GM12864 (cell line): ENCODE data around the gene OR13G1.
"Not testable (repeated sequence)": the region's sequence is repeated elsewhere in the genome, so short reads cannot be mapped to it uniquely, and the experiment has no call there.

Experiments used
- DNase-seq: peaks from one replicate; pipeline ENCODE4 v3.0.0-alpha.2; 2011; ENCODE audit warnings: low read depth
- H3K4me3 ChIP-seq: 2 replicates; pipeline ENCODE4 v1.5.1; 2011; ENCODE audit warnings: mild to moderate bottlenecking, low read depth, low read length, control low read depth
- TF ChIP-seq, protein P1 (sequence below): IDR thresholded peaks from 2 replicates; pipeline ENCODE4 v1.5.1; 2011; ENCODE audit warnings: low read depth, mild to moderate bottlenecking, moderate library complexity, low read length, control low read depth, inconsistent platforms; ENCODE audit errors: missing control alignments

OR13G1 gene, protein sequence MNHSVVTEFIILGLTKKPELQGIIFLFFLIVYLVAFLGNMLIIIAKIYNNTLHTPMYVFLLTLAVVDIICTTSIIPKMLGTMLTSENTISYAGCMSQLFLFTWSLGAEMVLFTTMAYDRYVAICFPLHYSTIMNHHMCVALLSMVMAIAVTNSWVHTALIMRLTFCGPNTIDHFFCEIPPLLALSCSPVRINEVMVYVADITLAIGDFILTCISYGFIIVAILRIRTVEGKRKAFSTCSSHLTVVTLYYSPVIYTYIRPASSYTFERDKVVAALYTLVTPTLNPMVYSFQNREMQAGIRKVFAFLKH

DNA sequence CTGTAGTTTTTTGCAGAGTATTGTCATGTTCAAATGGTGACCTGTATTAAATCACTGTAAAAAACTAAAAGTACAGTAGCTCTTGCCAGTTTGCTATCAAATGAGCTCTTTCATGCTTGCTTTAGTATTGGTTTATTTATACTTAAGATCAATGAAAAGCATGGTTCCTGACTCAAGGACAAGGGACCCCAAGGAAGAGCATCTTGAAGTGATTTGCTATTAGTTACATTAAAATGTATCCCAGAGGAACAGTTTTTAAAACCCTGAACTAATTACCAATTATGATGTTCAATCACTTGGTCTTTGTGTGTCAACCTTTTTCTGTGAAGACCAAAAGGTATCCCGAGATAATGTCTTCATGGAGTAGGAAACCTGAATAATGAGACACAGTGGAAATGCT, at the start of gene OR13G1:
Gene OR13G1 (minus strand): TSS at position 101 of the 400 bp plus-strand sequence. CDS start 6,698 bp downstream, outside the sequence.
- no peak within 1 kb of the TSS for H3K4me3 ChIP-seq
- TF ChIP-seq, protein P1, sequence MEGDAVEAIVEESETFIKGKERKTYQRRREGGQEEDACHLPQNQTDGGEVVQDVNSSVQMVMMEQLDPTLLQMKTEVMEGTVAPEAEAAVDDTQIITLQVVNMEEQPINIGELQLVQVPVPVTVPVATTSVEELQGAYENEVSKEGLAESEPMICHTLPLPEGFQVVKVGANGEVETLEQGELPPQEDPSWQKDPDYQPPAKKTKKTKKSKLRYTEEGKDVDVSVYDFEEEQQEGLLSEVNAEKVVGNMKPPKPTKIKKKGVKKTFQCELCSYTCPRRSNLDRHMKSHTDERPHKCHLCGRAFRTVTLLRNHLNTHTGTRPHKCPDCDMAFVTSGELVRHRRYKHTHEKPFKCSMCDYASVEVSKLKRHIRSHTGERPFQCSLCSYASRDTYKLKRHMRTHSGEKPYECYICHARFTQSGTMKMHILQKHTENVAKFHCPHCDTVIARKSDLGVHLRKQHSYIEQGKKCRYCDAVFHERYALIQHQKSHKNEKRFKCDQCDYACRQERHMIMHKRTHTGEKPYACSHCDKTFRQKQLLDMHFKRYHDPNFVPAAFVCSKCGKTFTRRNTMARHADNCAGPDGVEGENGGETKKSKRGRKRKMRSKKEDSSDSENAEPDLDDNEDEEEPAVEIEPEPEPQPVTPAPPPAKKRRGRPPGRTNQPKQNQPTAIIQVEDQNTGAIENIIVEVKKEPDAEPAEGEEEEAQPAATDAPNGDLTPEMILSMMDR = no peak
- DNase-seq = no peak

DNA sequence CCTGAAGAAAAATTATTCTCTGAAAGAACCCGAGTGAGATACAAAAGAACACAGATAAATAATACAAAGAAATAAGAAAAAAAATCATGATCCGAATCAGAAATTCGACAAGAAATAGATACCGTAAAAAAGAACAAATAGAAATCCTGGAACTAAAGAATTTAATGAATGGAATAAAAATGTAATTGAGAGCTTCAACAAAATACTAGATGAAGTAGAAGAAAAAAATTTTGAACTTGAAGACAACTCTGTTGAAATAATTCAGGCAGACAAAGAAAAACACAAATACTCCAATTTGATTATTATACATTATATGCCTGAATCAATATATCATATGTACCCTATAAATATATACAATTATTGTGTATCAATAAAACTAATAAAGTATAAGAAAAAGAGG, 41.7 kb upstream of the OR13G1 start:
- TF ChIP-seq, protein P1 = no peak
- DNase-seq = no peak
- no peak overlapping the region for H3K4me3 ChIP-seq

DNA sequence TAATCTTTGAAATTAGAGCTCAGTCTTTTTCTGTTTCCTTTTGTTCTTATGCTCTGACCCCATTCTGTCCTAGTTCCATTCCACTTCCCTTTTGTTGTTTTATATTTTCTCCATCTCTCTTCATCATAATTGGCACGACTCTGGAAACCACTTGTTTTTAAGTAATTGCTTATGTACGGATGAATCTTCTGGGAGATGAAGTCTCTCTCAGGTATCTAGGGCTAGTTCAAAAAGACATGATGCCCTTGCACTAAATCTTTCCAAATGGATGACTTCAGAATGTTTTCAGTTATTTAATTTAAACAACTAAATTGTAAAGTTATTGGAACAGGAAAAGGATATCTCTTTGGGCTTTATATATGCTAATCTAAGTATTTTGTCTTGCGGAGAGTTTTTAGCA, 37.0 kb upstream of the OR13G1 start, which contains the start of gene OR6F1:
Gene OR6F1 (minus strand): TSS at position 101 of the 400 bp plus-strand sequence. CDS start 3,891 bp downstream, outside the sequence.
- DNase-seq = no peak
- H3K4me3 ChIP-seq = no peak within 1 kb of the TSS
- TF ChIP-seq, protein P1 = no peak

DNA sequence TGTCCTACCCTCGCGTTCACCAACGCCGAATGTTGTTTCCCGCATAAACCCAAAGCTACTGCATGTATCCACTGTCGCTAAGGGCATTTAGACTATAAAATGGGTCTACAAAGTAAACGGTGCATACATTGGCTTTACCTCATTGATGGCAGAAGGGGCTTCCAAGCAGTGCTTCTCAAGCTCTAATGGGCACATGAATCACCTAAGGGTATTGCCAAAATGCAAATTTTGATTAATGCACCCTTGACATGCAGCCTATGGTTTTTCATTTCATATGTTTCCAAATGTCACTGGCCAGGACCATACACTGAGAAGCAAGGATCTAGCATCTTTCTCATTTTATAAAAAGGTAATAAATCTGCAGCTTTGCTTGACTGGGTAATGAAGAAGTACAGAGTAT, 34.2 kb upstream of the OR13G1 start:
- no peak for DNase-seq
- TF ChIP-seq, protein P1 = no peak
- no peak overlapping the region for H3K4me3 ChIP-seq

DNA sequence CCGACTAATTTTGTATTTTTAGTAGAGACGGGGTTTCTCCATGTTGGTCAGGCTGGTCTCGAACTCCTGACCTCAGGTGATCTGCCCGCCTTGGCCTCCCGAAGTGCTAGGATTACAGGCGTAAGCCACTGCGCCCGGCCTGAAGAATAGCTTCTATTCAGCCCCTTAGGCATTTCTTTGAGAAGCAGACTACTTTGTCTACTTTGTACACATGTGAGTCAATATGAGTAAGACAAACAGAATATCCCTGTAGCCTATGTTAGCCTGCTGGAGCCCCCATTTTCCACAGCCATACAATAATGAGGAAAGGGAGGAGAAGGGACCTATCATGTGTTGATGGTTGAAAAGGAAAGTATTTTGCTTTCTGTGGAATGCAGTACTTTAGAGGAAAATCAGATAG, 31.1 kb upstream of the OR13G1 start:
- DNase-seq, H3K4me3 ChIP-seq: not testable (repeated sequence)

DNA sequence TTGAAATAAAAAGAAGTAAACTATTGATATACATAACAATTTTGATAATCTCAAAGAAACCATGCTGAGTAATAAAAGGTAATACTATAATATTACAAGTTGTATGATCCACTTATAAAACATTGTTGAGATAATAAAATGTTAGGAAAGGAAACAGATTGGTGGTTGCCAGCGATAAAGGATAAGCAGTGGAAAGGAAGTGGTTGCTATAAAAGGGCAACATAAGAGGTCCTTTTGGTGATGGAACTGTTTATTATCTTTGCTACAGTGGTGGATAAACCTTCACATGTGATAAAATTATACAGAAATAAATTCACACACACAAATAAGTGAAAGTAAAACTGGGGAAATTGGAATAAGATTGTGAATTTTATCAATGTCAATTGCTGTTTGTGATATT, 21.8 kb upstream of the OR13G1 start:
- DNase-seq = no peak
- TF ChIP-seq, protein P1 = no peak
- H3K4me3 ChIP-seq = no peak overlapping the region

DNA sequence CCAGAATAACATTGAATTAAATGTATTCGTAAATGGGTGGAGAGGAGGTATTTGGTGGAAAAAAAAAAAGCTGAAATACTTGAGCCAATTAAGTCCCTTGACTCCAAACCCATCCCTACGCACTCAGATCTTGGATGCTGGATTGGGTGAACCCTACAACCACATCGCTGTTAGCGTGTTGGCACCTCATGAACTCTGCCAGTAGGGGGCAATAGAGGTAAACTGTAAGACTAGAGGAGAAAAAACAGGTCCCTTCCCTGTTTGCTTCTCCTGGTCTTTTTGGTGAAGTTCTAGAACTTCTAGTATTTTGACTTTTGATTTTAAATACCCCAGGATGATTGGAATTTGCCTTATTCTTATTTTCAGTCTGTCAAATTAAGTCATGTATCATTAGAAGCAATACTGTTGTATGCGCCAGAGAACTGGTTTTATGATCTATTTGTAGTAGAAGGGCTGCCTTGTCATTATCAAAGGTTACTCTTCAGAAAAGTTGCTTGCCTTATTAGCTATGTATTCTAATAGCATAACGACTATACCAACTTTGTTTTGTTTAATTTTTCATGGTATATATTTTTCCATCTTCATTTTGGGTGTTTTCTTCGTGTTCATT, 1.9 kb upstream of the OR13G1 start:
- H3K4me3 ChIP-seq = no peak overlapping the region
- TF ChIP-seq, protein P1 = peak; percentile 89
- peak; percentile 4 for DNase-seq
